HG03469 (cell line): ENCODE data around the gene RIMBP2.
"Not testable (repeated sequence)": the region's sequence is repeated elsewhere in the genome, so short reads cannot be mapped to it uniquely, and the experiment has no call there.

Experiments used
- ATAC-seq: cut with Tn5 transposase; IDR thresholded peaks from one replicate; pipeline ENCODE4 v1.9.1; 2021; ENCODE audit warnings: mild to moderate bottlenecking, moderate library complexity, moderate number of reproducible peaks; ENCODE audit not compliant: unreplicated experiment

Gene RIMBP2

GRCh38 chr12:130738403-130738802, 22.3 kb upstream of the RIMBP2 start:
- ATAC-seq: not testable (repeated sequence)

GRCh38 chr12:130737731-130738130, 21.6 kb upstream of the RIMBP2 start:
- no peak for ATAC-seq

- no peak for ATAC-seq
These were observed 13.2 kb upstream of the RIMBP2 start for GRCh38 chr12:130729344-130729743.

GRCh38 chr12:130728158-130729058, 12.3 kb upstream of the RIMBP2 start:
- ATAC-seq: no peak

- ATAC-seq: no peak
These were observed 3.3 kb upstream of the RIMBP2 start for GRCh38 chr12:130719263-130719859.

GRCh38 chr12:130717752-130718151, 1.7 kb upstream of the RIMBP2 start:
- ATAC-seq: no peak

GRCh38 chr12:130716969-130717366, 869 bp upstream of the RIMBP2 start:
- ATAC-seq: no peak

GRCh38 chr12:130715150-130715997, 725 bp downstream of the RIMBP2 start:
- ATAC-seq: no peak

GRCh38 chr12:130714591-130715149, 1.4 kb downstream of the RIMBP2 start:
- no peak for ATAC-seq

GRCh38 chr12:130714091-130714590, 2.0 kb downstream of the RIMBP2 start:
- no peak for ATAC-seq

- no peak for ATAC-seq
These were observed 2.5 kb downstream of the RIMBP2 start for GRCh38 chr12:130713581-130713991.

- no peak for ATAC-seq
These were observed 3.6 kb downstream of the RIMBP2 start for GRCh38 chr12:130712346-130713065.

GRCh38 chr12:130711756-130712155, 4.3 kb downstream of the RIMBP2 start:
- no peak for ATAC-seq

GRCh38 chr12:130710733-130711080, 5.4 kb downstream of the RIMBP2 start:
- no peak for ATAC-seq

GRCh38 chr12:130709971-130710732, 5.9 kb downstream of the RIMBP2 start:
- no peak for ATAC-seq

- ATAC-seq: no peak
These were observed 6.7 kb downstream of the RIMBP2 start for GRCh38 chr12:130709151-130709970.

- ATAC-seq: no peak
These were observed 7.5 kb downstream of the RIMBP2 start for GRCh38 chr12:130708648-130709047.

GRCh38 chr12:130707571-130707891, 8.6 kb downstream of the RIMBP2 start:
- ATAC-seq: no peak
